GM18517 (cell line): ENCODE results near the gene LSM14B.

Source experiments
- ATAC-seq: cut with Tn5 transposase; IDR thresholded peaks from one replicate; pipeline ENCODE4 v1.9.1; 2021; ENCODE audit warnings: mild to moderate bottlenecking, moderate library complexity; ENCODE audit not compliant: unreplicated experiment

The LSM14B gene

DNA sequence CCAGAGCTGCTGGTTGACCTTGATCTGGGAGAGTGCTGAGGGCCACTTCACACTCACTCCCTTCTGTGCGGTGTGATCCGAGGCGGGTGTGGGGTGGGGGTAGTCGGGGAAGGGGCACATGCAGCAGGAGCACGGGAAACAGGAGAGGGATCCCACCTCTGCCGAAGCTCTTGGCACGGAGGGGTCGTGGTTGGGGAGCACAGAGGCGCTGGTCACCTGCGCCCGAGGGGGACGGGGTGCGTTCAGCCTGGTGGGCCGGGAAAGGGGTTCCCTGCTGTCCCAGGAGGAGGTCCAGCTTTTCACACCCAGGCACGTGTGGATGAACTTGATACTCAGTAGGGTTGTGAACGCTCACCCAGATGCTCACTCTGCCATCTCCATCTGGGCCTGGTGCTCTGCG is 38.6 kb downstream of the LSM14B start:
- ATAC-seq: no peak

- ATAC-seq: no peak
These were observed 39.1 kb downstream of the LSM14B start for GRCh38 chr20:62161347-62161746.

- no peak for ATAC-seq
These were observed 40.6 kb downstream of the LSM14B start for GRCh38 chr20:62162765-62163484.

DNA sequence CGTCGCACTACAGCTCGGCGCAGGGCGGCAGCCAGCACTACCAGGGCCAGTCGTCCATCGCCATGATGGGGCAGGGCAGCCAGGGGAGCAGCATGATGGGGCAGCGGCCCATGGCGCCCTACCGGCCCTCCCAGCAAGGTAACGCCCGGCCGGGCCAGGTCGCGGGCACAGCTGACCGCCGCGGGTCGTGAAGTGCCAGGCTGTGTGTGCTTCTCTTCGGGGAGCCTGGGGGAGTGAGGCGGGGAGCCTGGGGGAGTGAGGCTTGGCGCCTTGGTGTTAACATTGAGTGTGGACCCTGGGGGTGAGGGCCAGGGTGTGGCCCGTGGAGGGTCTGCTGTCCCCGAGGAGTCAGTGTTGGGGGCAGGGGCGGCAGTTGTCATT is 41.2 kb downstream of the LSM14B start:
- no peak for ATAC-seq

DNA sequence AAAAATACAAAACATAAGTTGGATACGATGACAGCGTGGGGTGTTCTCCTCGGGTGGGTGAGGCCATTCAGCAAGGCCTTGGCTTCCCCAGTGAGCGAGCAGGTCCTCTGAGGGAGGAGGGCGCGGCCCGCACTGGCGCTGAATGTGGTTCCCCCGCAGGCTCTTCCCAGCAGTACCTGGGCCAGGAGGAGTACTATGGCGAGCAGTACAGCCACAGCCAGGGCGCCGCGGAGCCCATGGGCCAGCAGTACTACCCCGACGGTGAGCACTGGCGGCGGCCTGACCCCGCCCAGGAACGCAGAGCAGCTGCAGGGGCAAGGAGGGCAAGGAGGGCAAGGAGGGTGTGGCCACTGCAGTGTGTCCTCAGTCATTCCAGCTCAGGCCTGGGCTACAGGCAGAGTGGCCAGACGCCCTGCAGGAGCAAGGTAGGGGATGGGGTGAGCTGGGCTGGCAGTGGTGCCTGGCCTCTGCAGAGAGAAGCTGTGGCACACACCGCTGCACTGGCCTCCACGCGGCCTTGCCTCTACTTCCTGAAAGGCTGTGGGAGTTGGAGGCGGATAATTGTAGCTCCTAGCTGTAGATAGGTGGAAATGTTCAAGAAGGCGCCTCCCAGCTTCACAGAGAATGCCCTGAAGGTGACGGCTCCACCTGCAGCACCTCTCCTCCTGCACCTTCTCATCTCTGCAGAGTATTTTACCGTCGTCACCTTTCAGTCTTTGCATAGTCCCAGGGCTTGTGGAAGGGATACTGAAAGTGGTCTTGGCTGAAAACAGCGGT is 41.9 kb downstream of the LSM14B start:
- no peak for ATAC-seq

GRCh38 chr20:62164879-62165761 is 42.8 kb downstream of the LSM14B start:
- no peak for ATAC-seq

GRCh38 chr20:62165762-62166399 is 43.6 kb downstream of the LSM14B start:
- ATAC-seq: no peak

DNA sequence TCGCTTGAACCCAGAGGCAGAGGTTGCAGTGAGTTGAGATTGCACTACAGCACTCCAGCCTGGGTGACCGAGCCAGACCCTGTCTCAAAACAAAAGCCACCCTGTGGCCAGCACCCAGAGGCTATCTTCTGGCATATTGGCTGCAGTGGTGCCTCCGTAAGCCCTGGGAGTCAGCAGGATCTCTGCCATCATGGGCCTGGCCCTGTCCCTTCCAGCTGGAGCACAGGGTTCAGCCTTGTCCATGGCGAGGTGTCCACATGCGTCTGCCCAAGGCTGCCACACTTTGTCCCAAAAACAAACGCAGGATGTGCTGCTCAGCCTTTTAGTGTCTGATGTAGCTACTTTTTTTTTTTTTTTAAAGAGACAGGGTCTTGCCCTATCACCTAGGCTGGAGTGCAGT is 45.2 kb downstream of the LSM14B start:
- ATAC-seq: no peak

- no peak for ATAC-seq
These were observed 45.8 kb downstream of the LSM14B start for GRCh38 chr20:62168061-62168460.

DNA sequence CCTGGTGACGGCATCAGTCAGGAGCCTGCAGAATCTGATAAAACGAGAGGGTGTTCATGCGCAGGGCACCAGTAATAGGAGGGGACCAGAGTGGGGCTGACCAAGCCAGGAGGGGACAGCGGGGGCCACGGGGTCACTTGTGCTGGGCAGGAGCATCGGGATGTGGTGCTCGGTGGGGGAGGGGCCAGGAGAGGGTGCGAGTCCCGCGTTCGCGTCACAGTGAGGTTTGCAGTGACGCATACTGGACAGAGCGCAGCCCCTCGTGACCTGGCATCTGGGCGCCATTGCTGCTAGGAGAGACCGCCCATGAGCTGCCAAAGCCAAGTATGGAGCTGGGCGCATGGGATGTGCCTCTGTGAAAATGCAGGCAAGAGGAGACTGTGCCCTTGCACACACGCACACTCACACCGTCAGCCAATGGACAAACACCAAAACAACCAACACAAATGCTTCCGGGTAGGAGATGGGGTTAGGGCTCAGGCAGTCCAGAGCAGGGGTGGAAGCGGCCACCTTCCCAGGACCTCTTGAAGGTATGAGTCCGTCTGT is 46.7 kb downstream of the LSM14B start:
- ATAC-seq: no peak

- ATAC-seq: no peak
These were observed 48.3 kb downstream of the LSM14B start for GRCh38 chr20:62170536-62170935.

DNA sequence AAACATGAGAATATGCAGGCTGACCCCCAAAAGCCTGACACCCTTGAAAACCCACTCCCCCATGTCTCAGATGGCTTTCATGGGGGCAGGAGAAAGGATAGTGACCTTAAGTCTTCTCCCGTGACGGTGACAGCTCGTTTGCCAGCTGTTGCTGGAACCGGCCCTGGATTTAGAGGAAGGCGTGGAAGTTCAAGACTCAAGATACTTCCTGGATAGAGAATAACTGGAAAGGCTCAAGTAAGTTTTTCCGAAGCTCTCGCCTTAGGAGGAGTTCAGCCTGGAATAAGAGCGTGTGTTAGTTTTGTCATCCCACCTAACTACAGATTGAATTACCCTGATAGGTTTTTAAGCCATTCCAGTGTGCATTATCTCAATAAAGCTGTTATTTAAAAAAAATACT is 49.0 kb downstream of the LSM14B start:
- ATAC-seq: no peak

GRCh38 chr20:62172666-62173065 is 50.4 kb downstream of the LSM14B start:
- no peak for ATAC-seq

DNA sequence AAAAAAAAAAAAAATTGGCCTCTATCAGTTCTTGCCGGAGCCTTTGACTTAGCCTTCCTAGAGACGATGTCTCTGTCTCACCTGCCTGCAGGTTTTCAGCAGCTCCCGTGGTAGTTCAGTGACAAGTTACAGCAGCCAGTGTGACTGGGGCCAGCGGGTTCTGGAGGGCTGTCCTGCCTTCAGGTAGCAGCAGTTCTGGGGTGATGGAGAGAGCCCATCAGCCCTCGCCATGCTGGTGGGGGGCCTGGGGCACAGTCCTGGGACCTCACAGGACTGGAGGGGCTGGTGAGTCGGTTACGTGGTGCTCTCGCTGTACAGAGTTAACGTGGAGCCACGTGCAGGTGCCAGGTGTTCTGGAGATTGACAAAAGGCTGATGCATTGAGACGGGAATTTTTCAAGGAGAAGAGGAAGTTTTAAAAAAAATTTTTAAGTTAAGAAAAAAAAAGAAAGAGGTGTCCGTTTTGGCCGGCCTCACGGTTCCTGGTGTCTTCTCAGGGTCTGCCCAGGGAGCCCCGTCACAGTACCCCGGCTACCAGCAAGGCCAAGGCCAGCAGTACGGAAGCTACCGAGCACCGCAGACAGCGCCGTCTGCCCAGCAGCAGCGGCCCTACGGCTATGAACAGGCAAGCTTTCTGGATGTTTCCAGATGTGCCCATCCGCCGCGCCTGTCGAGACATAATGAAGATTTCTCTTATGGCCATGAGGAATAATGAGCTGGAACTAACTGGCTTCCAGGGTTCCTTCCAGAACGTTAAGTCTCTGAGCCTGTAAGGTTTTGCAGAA is 51.9 kb downstream of the LSM14B start:
- ATAC-seq: no peak

DNA sequence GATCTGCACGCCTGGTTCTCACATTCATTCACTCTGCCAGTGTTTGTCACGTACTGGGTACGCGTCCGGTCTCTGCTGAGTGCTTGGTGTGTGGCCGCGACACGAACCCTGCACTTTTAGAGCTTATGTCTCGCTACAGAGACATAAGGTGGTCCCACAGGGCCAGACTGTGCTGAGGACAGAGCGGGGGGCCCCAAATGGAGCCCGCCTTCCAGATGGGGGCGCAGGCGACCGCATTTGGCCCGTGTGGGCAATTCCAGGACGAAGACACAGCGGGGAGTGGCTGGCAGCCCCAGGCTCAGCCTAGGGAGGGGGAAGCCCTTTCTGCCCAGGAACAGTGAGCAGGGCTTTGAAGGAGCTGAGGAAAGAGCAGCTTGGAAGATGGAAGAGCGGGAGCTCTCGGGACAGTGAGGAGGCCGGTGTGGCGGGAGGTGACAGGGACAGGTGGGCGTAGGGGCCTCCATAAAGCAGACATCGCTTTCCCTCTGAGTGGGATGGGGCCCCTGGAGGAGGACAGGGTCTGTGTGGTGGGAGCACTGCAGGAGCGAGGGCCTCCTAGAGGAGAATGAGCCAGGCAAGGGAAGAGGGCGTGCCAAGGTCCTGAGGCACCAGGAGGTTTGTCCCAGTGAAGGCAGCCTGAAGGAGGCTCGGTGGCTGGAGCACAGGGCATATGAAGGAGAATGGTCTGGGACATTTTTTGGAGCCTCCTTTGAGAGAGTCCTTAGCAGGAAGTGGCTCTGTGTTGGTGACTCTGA is 52.8 kb downstream of the LSM14B start:
- no peak for ATAC-seq

DNA sequence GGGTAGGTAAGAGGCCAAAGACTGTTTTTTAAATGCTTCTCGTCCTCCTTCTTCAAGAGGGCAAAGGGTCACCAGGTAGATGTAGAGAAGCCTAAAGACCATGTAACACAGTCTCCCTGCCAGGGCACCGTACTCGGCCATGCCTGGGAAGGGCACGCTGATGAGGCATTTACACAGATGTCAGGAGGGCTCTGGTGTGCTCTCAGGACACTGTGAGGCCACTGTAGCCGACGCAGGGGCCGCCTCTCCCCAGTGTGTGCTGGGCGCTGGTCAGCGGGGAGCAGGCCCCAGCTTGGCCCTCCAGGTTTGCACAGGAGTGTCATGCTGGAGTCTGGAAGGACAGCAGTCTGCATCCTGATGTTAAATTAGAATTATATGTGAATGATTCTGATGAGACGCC is 53.4 kb downstream of the LSM14B start:
- no peak for ATAC-seq

GRCh38 chr20:62176866-62177265 is 54.6 kb downstream of the LSM14B start:
- no peak for ATAC-seq

DNA sequence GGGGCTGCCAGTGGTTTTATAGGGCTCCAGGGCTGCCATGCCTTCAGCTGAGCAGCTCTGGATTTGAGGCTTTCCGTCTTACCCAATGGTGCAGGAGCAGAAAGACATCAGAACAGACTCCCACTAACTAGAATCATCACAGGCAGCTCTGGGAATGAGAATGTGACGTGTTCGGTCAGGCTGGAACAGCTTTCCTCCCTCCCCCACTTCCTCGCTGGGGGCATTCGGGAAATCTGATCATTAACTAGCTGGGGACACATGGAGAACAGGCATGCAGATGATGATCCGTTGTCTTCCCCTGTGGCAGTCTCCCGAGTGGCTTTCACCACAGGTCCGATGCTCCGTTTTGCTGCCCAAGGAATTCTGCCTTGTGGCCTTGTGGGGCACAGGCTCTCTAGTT is 55.0 kb downstream of the LSM14B start:
- no peak for ATAC-seq
